ENCODE data around the gene IP6K1. TPM values are rescaled to one million over a fixed set of nuclear protein-coding genes. Genes with fewer than 3 reads are reported as not detected.

The IP6K1 gene
- total and polyA plus RNA-seq, 10 of the 15 experiments (the other 5 are each of a cell fraction or from before 2014, with no cell fraction given) = 1.3 to 30.6 (median 18.2) TPM

DNA sequence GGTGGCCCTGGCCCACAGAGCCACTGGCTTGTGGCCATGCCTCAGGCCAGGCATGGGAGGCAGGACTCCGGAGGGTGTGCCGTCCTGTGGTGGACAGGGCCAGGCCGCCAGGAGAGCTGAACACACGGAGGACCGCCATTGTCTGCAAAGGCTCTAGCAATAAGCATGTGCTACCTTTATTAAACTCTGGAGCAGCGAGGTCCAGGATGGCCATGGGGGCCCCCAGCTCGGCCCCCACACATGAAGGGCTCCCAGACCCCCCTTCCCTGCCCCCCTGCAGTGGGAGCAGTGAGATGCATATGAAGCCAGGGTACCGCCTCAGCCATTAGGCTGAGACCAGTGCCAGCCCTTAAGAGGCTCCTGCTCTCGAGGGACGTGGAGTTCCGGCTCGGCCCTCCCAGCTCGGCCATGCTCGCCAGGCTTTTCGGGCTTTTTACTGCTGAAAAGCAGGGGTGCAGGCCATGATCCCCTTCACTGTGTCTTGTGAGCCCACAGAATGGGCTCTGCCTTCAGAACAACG is 69.6 kb downstream of the IP6K1 start:
- no peak overlapping the region for H2AFZ ChIP-seq (ENCODE audit: control insufficient read depth, low read depth, low read length)
- 84% methylated on average over 16 of the region's 16 CpGs for WGBS (ENCODE audit: insufficient coverage, insufficient replicate concordance, low lambda C conversion rate, missing lambda C conversion rate)
- no peak for DNase-seq (ENCODE audit: low read depth, low spot score)
- H4K20me1 ChIP-seq (ENCODE audit: control insufficient read depth, insufficient read depth) = no peaks in the 10 kb centered on the region
- no peak overlapping the region for H3K4me2 ChIP-seq (ENCODE audit: control insufficient read depth, insufficient read depth)
- H3K36me3 ChIP-seq (ENCODE audit: control insufficient read depth in 2 of 2, insufficient read depth in 2 of 2, low read length in 1 of 2) = peaks cover 3 to 9% of the 10 kb centered on the region in 2 experiments; a peak in 3 of 4 replicates
- H3K9ac ChIP-seq (ENCODE audit: control insufficient read depth, insufficient read depth, low read length) = no peak overlapping the region
- TF ChIP-seq, protein P1, sequence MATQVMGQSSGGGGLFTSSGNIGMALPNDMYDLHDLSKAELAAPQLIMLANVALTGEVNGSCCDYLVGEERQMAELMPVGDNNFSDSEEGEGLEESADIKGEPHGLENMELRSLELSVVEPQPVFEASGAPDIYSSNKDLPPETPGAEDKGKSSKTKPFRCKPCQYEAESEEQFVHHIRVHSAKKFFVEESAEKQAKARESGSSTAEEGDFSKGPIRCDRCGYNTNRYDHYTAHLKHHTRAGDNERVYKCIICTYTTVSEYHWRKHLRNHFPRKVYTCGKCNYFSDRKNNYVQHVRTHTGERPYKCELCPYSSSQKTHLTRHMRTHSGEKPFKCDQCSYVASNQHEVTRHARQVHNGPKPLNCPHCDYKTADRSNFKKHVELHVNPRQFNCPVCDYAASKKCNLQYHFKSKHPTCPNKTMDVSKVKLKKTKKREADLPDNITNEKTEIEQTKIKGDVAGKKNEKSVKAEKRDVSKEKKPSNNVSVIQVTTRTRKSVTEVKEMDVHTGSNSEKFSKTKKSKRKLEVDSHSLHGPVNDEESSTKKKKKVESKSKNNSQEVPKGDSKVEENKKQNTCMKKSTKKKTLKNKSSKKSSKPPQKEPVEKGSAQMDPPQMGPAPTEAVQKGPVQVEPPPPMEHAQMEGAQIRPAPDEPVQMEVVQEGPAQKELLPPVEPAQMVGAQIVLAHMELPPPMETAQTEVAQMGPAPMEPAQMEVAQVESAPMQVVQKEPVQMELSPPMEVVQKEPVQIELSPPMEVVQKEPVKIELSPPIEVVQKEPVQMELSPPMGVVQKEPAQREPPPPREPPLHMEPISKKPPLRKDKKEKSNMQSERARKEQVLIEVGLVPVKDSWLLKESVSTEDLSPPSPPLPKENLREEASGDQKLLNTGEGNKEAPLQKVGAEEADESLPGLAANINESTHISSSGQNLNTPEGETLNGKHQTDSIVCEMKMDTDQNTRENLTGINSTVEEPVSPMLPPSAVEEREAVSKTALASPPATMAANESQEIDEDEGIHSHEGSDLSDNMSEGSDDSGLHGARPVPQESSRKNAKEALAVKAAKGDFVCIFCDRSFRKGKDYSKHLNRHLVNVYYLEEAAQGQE (IDR thresholded peaks at IDR 0.05; ENCODE audit: low read depth, low read length) = no peak
- no peak for TF ChIP-seq CEBPZ (IDR thresholded peaks at IDR 0.05; ENCODE audit: low read depth, low read length)
- TF ChIP-seq MTA3 (IDR thresholded peaks at IDR 0.05; ENCODE audit: borderline replicate concordance, low read length) = no peak; the same call in 1 of the 2 replicates
- TF ChIP-seq FOS (IDR thresholded peaks at IDR 0.05; ENCODE audit: borderline replicate concordance, extremely low read depth, insufficient read length) = no peak
- no peak for TF ChIP-seq SIX5 (IDR thresholded peaks at IDR 0.05; ENCODE audit: low read depth, low read length, severe bottlenecking)
- TF ChIP-seq CREB1 (IDR thresholded peaks at IDR 0.05; ENCODE audit: low read depth) = no peak
- no peak for TF ChIP-seq RCOR1 (conservative IDR thresholded peaks at IDR 0.05; ENCODE audit: low read depth, low read length)
- TF ChIP-seq CBX5 (IDR thresholded peaks at IDR 0.05; ENCODE audit: low read depth) = no peak
- TF ChIP-seq IRF4 (IDR thresholded peaks at IDR 0.05; ENCODE audit: low read depth, low read length) = no peak
- TF ChIP-seq, protein P2, sequence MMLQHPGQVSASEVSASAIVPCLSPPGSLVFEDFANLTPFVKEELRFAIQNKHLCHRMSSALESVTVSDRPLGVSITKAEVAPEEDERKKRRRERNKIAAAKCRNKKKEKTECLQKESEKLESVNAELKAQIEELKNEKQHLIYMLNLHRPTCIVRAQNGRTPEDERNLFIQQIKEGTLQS (IDR thresholded peaks at IDR 0.05; ENCODE audit: borderline replicate concordance, extremely low read depth, low read depth, low read length) = no peak
- ChIA-PET SMC1A (ENCODE audit: uncharacterized antibody, unreplicated experiment) (no interaction called here), POLR2A (interaction anchor here (0.6 kb wide), 1 partner anchor 183 kb away, joined by 3 read pairs; no protein-coding TSS in a partner anchor), RAD21 (ENCODE audit: unreplicated experiment) (no interaction called here), CTCF (no interaction called here)
- BruUV-seq (replicated peaks) = no TSS peak
- no peaks in the 10 kb centered on the region for H3K27me3 ChIP-seq (replicated peaks in 1 of 2; ENCODE audit: control insufficient read depth in 2 of 2, insufficient read depth in 2 of 2, low read length in 1 of 2)
- in situ Hi-C loops (cut with MboI) = no loop called here
- ATAC-seq = no peak
- no peaks in the 10 kb centered on the region for H3K79me2 ChIP-seq (ENCODE audit: control insufficient read depth, insufficient read depth, low read length)
- no peak for FAIRE-seq
- peaks cover 6% of the 10 kb centered on the region for H3K4me1 ChIP-seq (ENCODE audit: control insufficient read depth, insufficient read depth, low read length)
- no peak overlapping the region for H3K27ac ChIP-seq (ENCODE audit: control insufficient read depth, insufficient read depth)
- intact Hi-C loops (cut with micrococcal nuclease; ENCODE audit: unreplicated experiment) = no loop called here
- H3K4me3 ChIP-seq = no peak overlapping the region
- no peaks in the 10 kb centered on the region; the same call in 2 of the 3 replicates for H3K9me3 ChIP-seq (replicated peaks; ENCODE audit: control insufficient read depth, insufficient read depth, low read length)
